HT-29 (cell line): ENCODE measurements around the gene CDC25B. TPM values are rescaled to one million over a fixed set of nuclear protein-coding genes. Genes with fewer than 3 reads are reported as not detected.

Experiments
- DNase-seq: peaks from one replicate; pipeline ENCODE4 v3.0.0-alpha.2; 2015; ENCODE audit warnings: low spot score
- total RNA-seq: library from RNA; depleted of rRNA; stranded (reverse); fragments of >200 nt; shearing (Covaris generic); gene quantifications from 2 replicates; pipeline ENCODE4 v1.2.3, GENCODE V29; 2014

Gene CDC25B
- total RNA-seq, 1 experiment from 2014 or later = 71.1 TPM

GRCh38 chr20:3803289-3803688 lies 7.2 kb downstream of the CDC25B start:
- no peak for DNase-seq

GRCh38 chr20:3803854-3804253 lies 7.7 kb downstream of the CDC25B start:
- no peak for DNase-seq

DNA sequence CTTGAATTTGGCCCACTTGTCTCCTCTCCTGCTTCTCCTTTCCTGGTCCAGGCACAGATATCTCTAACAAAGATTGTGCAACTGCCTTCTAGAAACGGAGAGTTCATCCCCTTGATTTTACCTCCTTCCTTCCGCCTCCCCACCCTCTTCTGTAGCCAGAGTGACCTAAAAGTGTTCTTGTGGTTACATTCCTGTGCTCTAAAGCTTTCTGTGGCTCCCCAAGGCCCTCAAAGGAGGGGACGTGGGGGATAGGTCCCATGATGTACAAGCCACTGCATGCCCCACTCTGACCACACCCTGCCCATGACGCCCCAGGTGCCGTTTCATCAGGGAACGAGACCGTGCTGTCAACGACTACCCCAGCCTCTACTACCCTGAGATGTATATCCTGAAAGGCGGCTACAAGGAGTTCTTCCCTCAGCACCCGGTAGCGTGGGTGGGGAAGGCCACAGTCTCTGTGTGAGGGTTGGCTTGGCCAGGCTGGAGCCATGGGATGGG lies 8.2 kb downstream of the CDC25B start:
- no peak for DNase-seq

- DNase-seq = no peak
These were observed 8.7 kb downstream of the CDC25B start for GRCh38 chr20:3804781-3805180.

GRCh38 chr20:3808544-3808943 lies 12.4 kb downstream of the CDC25B start:
- no peak for DNase-seq

DNA sequence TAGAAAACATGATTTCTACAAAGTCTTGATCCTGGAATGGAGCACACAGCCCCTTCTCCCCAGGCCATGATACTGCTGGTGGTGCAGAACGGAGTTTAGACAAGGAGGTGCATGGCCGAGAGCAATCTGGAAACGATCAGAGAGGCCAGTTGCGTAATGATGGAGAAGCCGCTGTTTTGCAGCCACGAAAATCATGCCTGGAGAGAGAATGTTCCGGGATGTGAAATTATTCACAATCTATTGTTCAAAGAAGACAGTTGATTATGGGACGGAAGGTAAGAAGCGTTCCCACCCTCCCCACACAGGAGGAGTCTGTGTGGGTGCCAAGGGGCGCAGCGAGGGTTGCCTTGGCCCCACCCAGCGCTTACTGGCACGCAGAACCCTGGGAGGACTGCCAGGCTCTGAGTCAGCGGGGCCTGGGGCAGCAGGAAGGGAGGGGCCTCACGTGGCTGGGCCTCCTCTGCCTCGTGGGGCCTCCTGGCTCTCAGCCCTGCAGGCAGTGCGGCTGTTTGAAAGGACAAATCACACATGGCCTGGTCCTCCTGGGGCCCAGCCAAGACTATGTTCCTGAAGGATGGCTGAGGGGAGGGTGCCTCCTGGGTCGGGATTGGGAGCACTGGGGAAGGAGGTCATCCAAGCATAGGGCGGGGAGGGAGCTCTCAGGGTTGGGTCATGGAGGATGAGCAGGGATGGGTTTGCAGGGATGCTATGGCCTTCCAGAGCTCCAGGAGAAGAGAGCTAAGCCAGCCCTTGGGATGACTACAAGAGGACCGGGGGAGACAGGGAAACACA lies 15.6 kb downstream of the CDC25B start:
- DNase-seq = peak; percentile 98

GRCh38 chr20:3812259-3812681 lies 16.2 kb downstream of the CDC25B start:
- no peak for DNase-seq

GRCh38 chr20:3812975-3813847 lies 17.1 kb downstream of the CDC25B start:
- DNase-seq = peak; percentile 18

DNA sequence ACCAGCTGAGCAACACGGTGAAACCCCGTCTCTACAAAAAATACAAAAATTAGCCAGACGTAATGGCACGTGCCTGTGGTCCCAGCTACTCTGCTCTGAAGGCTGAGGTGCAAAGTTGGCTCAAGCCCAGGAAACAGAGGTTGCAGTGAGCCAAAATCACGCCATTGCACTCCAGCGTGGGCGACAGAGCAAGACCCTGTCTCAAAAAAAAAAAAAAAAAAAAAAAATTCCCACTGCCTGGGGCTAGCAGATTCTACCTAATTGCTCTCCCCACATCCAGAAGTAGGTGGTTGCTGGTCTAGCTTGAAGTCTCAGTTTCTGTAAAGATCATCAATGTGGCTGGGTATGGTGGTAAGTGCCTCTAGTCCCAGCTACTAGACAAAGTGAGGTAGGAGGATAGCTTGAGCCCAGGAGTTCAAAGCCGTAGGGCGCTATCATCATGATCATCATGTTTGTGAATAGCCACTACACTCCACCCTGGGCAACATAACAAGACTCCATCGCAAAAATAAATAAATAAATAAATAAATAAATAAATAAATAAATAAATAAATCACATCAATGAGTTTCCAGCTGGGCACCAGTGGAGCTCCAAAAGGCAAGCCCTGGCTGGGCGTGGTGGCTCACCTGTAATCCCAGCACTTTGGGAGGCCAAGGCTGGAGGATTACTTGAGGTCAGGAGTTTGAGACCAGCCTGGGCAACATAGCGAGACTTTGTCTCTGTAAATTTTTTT lies 17.9 kb downstream of the CDC25B start:
- no peak for DNase-seq

DNA sequence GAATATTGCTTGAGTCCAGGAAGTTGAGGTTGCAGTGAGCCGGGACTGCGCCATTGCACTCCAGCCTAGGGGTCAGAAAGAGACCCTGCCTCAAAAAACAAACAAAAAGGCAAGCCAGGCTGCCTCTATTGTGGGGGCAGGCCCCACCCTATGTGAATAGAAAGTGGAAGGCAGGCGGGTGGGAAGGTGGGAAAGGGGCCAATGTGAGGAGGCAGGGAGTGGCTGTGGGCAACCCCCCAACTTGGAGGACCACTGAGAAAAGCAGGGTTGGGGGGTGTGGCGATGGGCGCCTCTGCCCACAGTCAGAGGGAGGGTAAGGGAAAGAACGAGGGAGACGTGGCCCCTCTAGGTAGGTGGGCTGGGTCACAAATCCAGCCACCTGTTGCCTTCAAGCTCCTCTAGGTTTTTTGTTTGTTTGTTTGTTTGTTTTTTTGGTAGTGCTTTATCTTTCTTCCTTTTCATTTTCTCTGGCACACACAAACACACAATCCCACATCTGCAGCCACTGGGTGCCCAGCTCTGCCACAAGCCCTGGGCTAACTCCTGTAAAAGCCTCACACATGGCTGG lies 18.9 kb downstream of the CDC25B start:
- DNase-seq = no peak

DNA sequence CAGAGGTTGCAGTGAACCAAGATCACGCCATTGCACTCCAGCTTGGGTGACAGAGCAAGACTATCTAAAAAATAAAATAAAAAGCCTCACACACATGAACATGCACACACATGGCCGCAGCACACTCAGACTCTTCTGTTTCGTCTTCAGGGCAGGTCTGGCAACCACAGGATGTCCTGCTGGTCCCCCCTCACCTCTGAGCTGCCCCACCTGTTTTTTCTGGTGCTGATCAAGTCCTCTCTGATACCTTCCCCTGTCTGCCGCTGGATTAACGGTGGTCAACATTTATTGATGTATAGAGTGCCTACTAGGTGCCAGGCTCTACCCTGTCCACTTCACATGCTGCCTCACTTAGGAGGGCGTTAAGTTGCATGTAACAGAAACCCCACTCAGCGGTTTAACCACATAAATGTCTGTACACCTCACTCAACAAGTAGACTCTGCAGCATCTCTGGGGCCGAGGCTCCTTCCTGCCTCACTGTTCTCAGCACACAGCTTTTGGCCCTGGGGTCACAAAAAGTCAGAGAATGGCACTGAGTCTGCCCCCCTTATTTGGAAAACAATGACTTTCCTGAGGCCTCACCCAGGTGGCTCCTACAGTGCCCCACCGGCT lies 19.7 kb downstream of the CDC25B start:
- DNase-seq = no peak

GRCh38 chr20:3818155-3819151 lies 22.3 kb downstream of the CDC25B start:
- peak; percentile 90 for DNase-seq

GRCh38 chr20:3819411-3820047 lies 23.4 kb downstream of the CDC25B start:
- DNase-seq = no peak

DNA sequence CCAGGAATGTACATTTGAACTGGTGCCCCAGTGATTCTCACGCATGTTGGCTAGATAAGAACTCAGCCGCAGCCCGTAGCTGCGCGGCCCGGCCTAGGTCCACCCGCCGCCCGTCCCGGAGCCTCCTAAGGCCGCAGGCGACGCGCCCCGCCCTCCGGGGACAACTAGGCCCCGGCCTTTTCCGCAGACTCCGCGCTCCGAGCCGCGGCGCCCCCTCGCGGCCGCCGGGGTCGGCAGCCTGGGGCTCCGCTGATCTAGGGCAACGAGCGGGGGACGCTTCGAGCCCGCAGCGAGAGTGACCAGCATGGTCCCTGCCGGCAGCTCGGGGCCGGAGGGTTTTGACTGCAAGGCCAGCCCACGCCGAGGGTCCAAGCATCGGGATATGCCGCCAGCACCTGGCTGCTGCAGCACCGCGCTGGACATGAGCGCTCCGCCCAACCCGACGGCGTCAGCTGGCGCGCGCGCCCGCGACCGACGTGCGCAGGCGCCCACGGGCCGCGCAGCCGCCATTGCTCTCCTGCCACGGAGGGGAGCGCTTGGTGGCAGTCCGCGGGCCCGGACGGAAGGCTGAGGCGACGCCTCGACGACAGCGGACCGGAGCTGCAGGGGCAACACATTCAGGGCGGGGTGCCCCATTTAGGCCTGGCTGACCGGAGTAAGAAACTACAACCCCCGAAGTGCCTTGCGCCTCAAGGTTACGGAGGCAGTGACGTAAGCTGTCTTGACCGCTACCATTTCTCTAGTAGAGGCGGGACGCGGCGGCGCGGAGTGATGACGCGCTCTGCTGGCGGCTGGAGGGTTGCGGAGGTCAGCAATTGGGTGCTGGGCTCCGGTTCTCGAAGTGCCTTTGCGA lies 24.2 kb downstream of the CDC25B start, which contains the start of gene AP5S1:
Gene AP5S1, plus strand, starts transcription at position 500 of the 853 bp plus-strand sequence. CDS start 1,571 bp downstream, outside the sequence.
- peak; percentile 97 for DNase-seq

DNA sequence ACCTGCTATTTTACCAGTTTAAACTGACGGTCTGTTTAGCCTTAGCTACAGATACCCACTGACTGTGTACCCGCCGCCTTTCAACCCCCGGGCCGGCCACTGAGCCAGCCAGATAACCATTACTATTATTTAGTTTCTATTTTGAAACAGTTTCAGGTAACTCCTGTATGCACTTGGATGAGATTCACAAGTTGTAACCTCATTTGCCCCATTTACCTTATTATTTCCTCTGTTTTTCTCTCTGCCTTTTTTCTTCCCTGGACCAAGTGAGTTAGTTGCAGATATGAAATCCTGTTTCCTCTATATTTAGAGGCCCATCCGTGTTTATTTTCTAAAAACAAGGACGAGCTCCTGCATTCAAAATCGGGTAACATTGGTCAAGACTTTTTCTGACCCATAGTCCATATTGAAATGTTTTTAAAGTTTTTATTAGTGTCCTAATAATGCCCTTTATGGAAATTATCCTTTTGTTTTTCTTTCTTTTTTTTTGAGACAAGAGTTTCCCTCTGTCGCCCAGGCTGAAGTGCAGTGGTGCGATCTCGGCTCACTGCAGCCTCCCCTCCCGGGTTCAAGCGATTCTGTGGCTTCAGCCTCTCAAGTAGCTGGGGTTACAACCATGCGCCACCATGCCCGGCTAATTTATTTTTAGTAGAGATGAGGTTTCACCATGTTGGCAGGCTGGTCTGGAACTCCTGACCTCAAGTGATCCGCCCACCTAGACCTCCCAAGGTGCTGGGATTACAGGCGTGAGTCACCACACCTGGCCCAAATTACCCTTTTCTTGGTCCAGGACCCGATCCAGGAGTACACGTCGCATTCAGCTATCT lies 25.0 kb downstream of the CDC25B start:
- DNase-seq = no peak

GRCh38 chr20:3821996-3822395 lies 25.9 kb downstream of the CDC25B start:
- DNase-seq = no peak

DNA sequence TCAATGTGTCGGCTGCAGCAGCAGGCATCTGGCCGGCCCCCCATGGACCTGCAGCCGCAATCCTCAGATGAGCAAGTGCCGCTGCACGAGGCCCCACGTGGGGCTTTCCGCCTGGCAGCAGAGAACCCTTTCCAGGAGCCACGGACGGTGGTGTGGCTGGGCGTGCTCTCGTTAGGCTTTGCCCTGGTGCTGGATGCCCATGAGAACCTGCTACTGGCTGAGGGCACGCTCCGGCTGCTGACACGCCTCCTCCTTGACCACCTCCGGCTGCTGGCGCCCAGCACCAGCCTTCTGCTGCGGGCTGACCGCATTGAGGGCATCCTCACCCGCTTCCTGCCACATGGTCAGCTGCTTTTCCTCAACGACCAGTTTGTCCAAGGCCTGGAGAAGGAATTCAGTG lies 27.8 kb downstream of the CDC25B start:
- DNase-seq = no peak
